Cerebellar cortex (tissue), 1 donor: Measurements from ENCODE around the gene MYO15A.
A peak's percentile ranks its signal among the peaks of the same experiment; 100 is the strongest.
"Not testable (repeated sequence)": the region's sequence is repeated elsewhere in the genome, so short reads cannot be mapped to it uniquely, and the experiment has no call there.

Experiments used
- DNase-seq: peaks from one replicate; pipeline ENCODE4 v3.0.0-alpha.2; 2015; ENCODE audit warnings: low spot score

MYO15A gene

GRCh38 chr17:18184143-18185031 lies 75.8 kb downstream of the MYO15A start:
- DNase-seq: peak; percentile 19

GRCh38 chr17:18185391-18185790 lies 76.8 kb downstream of the MYO15A start:
- no peak for DNase-seq

DNA sequence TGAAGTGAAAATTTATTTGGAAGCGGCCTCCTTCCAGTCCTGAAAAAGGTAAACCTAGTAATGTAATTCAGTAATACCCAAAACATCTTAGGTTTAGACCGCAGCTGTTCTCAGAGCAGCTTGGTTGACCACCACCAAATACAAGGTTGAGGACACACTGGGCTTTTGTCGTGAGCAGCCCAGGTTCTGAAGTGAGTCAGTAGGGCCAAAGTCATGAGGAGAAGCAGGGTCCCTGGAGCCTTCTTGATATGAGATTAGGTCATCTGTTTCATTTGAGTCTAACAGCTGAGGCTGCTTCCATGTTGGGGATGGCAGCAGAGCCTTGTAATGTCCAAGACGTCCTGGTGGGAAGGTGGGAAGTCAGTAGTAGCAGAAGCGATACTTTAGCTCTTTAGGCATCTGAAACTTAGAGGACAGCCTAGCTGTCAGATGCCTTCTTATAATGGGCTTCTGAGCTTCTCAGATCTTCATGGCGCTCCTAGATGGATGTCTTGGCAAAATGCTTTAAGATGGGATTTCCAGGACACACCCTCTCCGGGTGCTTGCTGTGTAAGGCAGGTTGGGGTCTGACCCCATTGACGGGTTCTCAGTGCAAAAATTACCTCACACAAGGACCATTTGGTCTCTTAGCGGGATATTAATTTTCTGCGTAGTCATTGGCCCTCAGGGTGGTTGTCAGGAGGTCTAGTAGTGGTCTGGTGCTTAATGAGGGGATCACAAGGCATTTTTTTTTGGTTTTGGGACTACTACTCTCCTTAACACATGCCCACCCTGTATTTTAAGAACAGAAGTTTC lies 77.5 kb downstream of the MYO15A start:
- DNase-seq: no peak

DNA sequence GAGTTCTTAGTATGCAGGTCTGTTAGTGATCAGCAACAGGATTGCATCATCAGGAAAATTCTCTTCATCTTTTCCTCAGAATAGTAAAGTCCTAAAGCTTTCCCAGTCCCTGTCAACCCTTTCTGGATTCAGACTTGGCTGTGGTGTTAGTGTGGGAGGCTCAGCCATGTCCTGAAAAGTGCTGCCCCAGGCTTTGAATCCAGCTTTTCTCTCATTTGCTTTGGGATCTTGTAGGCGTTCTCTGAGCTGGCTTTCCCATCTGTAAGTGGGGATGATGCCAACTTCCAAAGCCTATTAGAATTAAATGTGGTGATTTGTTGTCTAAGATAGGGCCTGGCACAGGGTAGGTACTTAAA lies 78.0 kb downstream of the MYO15A start:
- DNase-seq: no peak

DNA sequence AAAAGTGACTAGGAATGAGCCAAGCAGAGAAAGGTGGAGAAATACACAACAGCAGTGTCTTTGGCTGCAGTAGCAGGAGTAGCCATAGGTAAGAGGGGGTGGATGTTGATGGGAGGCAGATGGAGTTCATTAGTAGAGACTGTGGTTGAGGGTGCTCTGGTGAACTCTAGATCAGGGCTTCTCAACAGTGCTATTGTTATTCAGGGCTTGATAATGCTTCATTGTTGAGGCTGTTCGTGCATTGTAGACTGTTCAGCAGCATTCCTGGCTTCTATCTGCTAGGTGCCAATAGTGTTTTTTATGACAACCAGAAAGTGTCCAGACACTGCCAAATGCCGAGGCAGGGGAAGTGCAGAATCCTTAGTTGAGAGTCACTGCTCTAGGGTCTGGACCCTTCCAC lies 78.7 kb downstream of the MYO15A start:
- no peak for DNase-seq

- no peak for DNase-seq
Measured at GRCh38 chr17:18187821-18188761, 79.5 kb downstream of the MYO15A start.

DNA sequence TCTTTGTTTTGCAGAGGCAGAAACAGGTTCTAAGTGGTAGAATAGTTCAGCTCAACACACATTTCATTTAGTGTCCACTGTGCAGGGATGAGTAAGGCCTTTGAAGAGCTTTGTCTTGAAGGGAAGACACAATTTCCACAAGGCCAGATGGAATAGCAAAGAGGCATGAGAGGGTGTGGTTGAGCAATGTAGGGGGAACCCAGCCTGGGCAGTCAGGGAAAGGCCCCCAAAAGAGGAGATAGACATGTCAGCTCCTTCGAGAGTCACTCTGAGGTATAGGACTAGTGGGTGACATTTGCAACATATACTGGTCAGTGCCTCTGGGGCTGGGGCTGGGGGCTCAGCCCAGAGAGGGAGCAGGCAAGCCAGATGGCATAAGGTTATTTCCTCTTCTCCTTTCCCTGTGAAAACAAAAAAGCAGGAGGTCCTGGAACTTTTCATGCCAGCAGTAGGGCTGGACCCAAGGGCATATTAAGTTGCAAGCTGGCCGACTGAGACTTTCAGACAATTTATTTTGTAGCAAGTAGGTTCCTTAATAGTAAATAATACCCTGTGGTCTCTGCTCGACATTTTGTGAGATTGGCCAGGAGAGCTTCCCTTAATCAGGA lies 82.2 kb downstream of the MYO15A start:
- DNase-seq: no peak

GRCh38 chr17:18191236-18191667 lies 82.7 kb downstream of the MYO15A start:
- no peak for DNase-seq

- DNase-seq: no peak
Measured at GRCh38 chr17:18191967-18192366, 83.4 kb downstream of the MYO15A start.

DNA sequence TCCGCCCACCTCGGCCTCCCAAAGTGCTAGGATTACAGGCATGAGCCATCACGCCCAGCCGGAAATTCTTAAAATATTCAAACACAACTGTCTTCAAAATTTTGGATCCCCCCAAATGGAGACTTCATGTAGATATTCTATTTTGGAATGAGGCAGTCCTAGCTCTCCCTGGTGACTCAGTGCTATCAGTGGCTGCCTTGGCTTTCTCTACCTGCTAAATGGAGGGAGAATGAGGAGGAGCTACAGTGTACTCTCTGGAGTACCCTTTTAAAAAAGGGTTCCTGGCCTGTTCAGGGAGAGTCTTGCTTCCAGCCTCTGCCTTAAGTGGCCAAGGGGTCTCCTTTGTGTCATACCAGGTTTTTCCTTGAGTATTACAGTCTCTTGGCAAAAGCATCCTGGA lies 85.8 kb downstream of the MYO15A start:
- DNase-seq: no peak

- no peak for DNase-seq
Measured at GRCh38 chr17:18194804-18195203, 86.2 kb downstream of the MYO15A start.

DNA sequence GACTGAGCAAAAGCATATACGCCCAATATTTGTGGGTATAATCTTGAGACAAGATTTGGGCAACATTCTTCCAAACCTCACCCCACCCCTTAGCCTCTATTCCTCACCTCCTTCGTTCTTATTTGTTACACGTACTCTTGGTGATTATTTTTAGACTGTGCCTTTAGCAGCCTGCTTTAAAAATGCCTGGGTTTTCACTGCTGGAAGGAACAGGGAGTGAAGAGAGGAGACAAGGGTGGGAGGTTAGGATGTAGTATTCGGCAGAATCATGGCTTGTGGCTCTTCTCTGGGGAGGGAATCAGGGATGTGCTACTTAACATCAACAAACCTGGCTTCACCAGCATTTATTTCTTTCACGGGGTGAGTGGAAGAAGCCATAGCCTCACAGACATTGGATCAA lies 86.7 kb downstream of the MYO15A start:
- DNase-seq: no peak

DNA sequence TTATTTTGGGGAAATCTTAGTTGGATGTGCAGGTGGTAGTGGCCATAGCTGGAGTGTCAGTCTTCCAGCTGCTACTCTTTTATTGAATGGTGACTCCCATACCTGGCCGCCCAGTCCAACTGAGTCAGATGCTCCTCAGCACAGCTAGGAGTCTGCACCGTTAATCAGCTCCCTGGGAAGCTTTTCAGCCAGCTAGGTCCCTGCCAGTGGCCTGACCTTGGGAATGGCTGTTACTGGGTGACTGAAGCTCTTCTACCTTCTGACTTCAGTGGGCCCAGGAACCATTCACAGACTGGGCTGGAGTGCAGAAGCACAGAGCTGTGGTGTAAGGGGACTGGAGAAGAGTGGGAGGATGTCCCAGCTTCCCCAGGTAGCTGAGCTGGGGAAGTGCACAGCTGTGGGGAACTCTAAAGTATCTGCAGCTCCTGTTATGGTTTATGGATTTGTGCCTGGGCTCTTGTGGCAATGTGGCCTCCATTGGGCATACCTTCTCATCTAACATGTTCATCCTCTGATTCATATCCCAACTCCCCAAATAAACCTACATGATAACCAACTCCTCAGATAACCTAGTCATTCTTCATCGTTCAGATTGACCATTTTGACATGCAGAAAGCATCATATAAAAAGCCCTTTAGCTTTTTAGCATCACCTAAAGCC lies 89.1 kb downstream of the MYO15A start:
- no peak for DNase-seq

- DNase-seq: no peak
Measured at GRCh38 chr17:18198530-18198929, 90.0 kb downstream of the MYO15A start.

DNA sequence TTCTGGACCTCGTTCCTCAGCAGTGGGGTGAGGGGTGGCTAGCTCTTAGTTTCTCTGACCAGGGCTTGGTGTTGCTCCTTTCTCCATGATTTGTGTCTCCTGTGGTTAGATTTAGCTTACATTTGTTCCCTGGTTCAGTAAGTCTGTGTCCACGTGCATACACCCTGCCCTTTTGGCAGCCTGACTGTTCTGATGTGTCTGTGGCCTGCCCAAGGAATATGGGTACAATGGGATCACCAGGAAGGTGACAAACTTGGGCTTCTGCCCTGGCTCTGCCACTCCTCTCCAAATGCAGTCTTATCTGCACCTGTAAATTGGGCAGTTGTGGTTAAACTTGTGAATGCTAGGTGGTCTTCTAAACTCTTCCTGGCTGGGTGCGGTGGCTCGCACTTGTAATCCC lies 92.6 kb downstream of the MYO15A start:
- no peak for DNase-seq

GRCh38 chr17:18203308-18203707 lies 94.8 kb downstream of the MYO15A start:
- DNase-seq: no peak

DNA sequence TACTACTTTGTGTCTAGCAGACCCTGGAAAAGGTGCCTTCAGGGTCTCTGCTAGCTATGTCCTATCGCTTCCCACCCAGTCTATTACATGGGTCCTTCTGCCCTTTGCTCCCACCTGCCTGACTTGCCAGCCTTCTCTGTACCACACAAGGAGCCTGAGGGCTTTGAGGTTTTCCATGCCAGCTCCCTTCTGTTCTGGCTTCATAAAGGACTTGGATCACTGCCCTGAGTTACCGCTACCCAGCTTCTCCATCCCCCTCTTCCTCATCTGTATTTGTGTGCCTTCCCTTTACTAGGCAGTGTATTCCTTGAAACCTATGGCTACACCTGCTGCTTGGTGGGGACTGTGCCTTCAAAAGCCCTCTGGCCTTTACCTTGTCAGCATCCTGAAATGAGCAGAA lies 97.3 kb downstream of the MYO15A start:
- peak; percentile 42 for DNase-seq

- peak; percentile 45 for DNase-seq
Measured at GRCh38 chr17:18206962-18207361, 98.4 kb downstream of the MYO15A start.

- no peak for DNase-seq
Measured at GRCh38 chr17:18208092-18208491, 99.5 kb downstream of the MYO15A start.

DNA sequence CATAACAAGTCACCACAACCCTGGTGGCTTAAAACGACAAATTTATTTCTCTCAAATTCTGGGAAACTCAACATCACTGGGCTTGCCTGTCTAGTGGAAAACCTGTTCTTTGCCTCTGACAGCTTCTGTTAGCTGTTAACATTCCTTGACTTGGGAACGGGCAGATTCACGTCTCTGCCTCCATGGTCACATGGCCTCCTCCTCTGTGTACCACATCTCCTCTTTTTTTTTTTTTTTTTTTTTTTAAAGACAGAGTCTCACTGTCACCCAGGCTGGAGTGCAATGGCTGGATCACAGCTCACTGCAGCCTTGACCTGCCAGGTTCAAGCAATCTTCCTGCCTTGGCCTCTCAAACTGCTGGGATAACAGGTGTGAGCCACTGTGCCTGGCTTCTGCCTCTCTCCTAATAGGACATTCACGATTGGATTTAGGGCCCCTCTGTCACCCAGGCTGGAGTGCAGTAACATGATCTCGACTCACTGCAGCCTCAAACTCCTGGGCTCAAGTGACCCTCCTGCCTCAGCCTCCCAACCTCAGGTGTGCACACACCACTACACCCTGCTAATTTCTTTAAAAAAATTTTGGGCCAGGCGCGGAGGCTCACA lies 105.2 kb downstream of the MYO15A start:
- no peak for DNase-seq

- DNase-seq: not testable (repeated sequence)
Measured at GRCh38 chr17:18216906-18217305, 108.3 kb downstream of the MYO15A start.
